ENCODE measurements around the gene CNBP.
"Not testable (repeated sequence)": the region's sequence is repeated elsewhere in the genome, so short reads cannot be mapped to it uniquely, and the experiment has no call there.

Gene CNBP

GRCh38 chr3:129184784-129185542 is 1.3 kb upstream of the CNBP start:
- not testable (repeated sequence) for DNase-seq

- DNase-seq, result no peak
Observed at GRCh38 chr3:129184396-129184657, 631 bp upstream of the CNBP start.

GRCh38 chr3:129182390-129183185 is 1.1 kb downstream of the CNBP start:
- DNase-seq, result no peak

- DNase-seq, result no peak
Observed at GRCh38 chr3:129181819-129182218, 1.9 kb downstream of the CNBP start.

- no peak for DNase-seq
Observed at GRCh38 chr3:129180461-129180860, 3.2 kb downstream of the CNBP start.

- no peak for DNase-seq
Observed at GRCh38 chr3:129176051-129176450, 7.6 kb downstream of the CNBP start.

- DNase-seq, result no peak
Observed at GRCh38 chr3:129173725-129174124, 10.0 kb downstream of the CNBP start.

- no peak for DNase-seq
Observed at GRCh38 chr3:129173206-129173605, 10.5 kb downstream of the CNBP start.

- DNase-seq, result no peak
Observed at GRCh38 chr3:129166579-129167332, 16.9 kb downstream of the CNBP start.

GRCh38 chr3:129165594-129165993 is 18.1 kb downstream of the CNBP start:
- DNase-seq, result not testable (repeated sequence)

GRCh38 chr3:129164500-129164899 is 19.2 kb downstream of the CNBP start:
- DNase-seq, result no peak

GRCh38 chr3:129162729-129163579 is 20.7 kb downstream of the CNBP start:
- no peak for DNase-seq

GRCh38 chr3:129161860-129162271 is 21.8 kb downstream of the CNBP start:
- no peak for DNase-seq

GRCh38 chr3:129160891-129161859 is 22.5 kb downstream of the CNBP start, which contains the start of gene ISY1:
TSS of gene ISY1 (minus strand) at chr3:129161063. CDS start at chr3:129160975, 88 bp downstream.
- DNase-seq, result peak; percentile 97

GRCh38 chr3:129144786-129145185 is 38.9 kb downstream of the CNBP start:
- DNase-seq, result no peak

GRCh38 chr3:129141011-129141410 is 42.7 kb downstream of the CNBP start:
- DNase-seq, result not testable (repeated sequence)

- DNase-seq, result no peak
Observed at GRCh38 chr3:129139911-129140310, 43.8 kb downstream of the CNBP start.

- not testable (repeated sequence) for DNase-seq
Observed at GRCh38 chr3:129136275-129136674, 47.4 kb downstream of the CNBP start.

GRCh38 chr3:129132097-129132866 is 51.4 kb downstream of the CNBP start:
- no peak for DNase-seq

GRCh38 chr3:129131465-129132088 is 52.1 kb downstream of the CNBP start:
- no peak for DNase-seq

Data from NCI-H2171 (cell line).